ENCODE measurements around the gene FUT2.

FUT2 gene

GRCh38 chr19:48668332-48668731 lies 27.4 kb upstream of the FUT2 start:
- Histone ChIP-seq H3K9me3 (ENCODE audit: insufficient read depth, low read length) (no peaks in the 10 kb centered on the region), H3K4me2 (ENCODE audit: low read depth, low read length, poor library complexity, severe bottlenecking) (no peak overlapping the region), H4K20me1 (ENCODE audit: low read depth, low read length) (no peaks in the 10 kb centered on the region), H2AFZ (ENCODE audit: low read depth, low read length, severe bottlenecking) (no peak overlapping the region), H3K79me2 (ENCODE audit: insufficient read depth, low read length) (no peaks in the 10 kb centered on the region), H3F3A (ENCODE audit: insufficient read depth) (no peaks in the 10 kb centered on the region), H3K27ac (ENCODE audit: low read depth, low read length) (no peak overlapping the region), H3K9ac (ENCODE audit: low read length) (no peak overlapping the region), H3K4me3 (ENCODE audit: insufficient read depth, low read length, poor library complexity, severe bottlenecking) (no peak overlapping the region), H3K36me3 (ENCODE audit: low read length) (no peaks in the 10 kb centered on the region), H3K27me3 (ENCODE audit: low read length) (no peaks in the 10 kb centered on the region), H3K9me2 (replicated peaks; ENCODE audit: insufficient read depth, low read length) (no peaks in the 10 kb centered on the region)
- TF ChIP-seq CTCF (IDR thresholded peaks at IDR 0.05; ENCODE audit: insufficient read depth, low read length, poor library complexity, severe bottlenecking) (no peak), EZH2phosphoT487 (conservative IDR thresholded peaks at IDR 0.05; ENCODE audit: low read length) (no peak)

GRCh38 chr19:48668761-48669160 lies 27.0 kb upstream of the FUT2 start:
- Histone ChIP-seq H3K9me3 (ENCODE audit: insufficient read depth, low read length) (no peaks in the 10 kb centered on the region), H3K9me2 (replicated peaks; ENCODE audit: insufficient read depth, low read length) (no peaks in the 10 kb centered on the region), H3F3A (ENCODE audit: insufficient read depth) (no peaks in the 10 kb centered on the region), H3K27me3 (ENCODE audit: low read length) (no peaks in the 10 kb centered on the region), H3K27ac (ENCODE audit: low read depth, low read length) (no peak overlapping the region), H3K4me3 (ENCODE audit: insufficient read depth, low read length, poor library complexity, severe bottlenecking) (no peak overlapping the region), H3K36me3 (ENCODE audit: low read length) (no peaks in the 10 kb centered on the region), H4K20me1 (ENCODE audit: low read depth, low read length) (no peaks in the 10 kb centered on the region), H3K9ac (ENCODE audit: low read length) (no peak overlapping the region), H3K79me2 (ENCODE audit: insufficient read depth, low read length) (no peaks in the 10 kb centered on the region), H2AFZ (ENCODE audit: low read depth, low read length, severe bottlenecking) (no peak overlapping the region), H3K4me2 (ENCODE audit: low read depth, low read length, poor library complexity, severe bottlenecking) (no peak overlapping the region)
- TF ChIP-seq CTCF (IDR thresholded peaks at IDR 0.05; ENCODE audit: insufficient read depth, low read length, poor library complexity, severe bottlenecking) (no peak), EZH2phosphoT487 (conservative IDR thresholded peaks at IDR 0.05; ENCODE audit: low read length) (no peak)

- Histone ChIP-seq H3K4me2 (ENCODE audit: low read depth, low read length, poor library complexity, severe bottlenecking) (no peak overlapping the region), H2AFZ (ENCODE audit: low read depth, low read length, severe bottlenecking) (no peak overlapping the region), H3F3A (ENCODE audit: insufficient read depth) (no peaks in the 10 kb centered on the region), H3K4me3 (ENCODE audit: insufficient read depth, low read length, poor library complexity, severe bottlenecking) (no peak overlapping the region), H3K79me2 (ENCODE audit: insufficient read depth, low read length) (no peaks in the 10 kb centered on the region), H3K36me3 (ENCODE audit: low read length) (no peaks in the 10 kb centered on the region), H3K9me2 (replicated peaks; ENCODE audit: insufficient read depth, low read length) (no peaks in the 10 kb centered on the region), H3K27me3 (ENCODE audit: low read length) (no peaks in the 10 kb centered on the region), H4K20me1 (ENCODE audit: low read depth, low read length) (no peaks in the 10 kb centered on the region), H3K27ac (ENCODE audit: low read depth, low read length) (no peak overlapping the region), H3K9ac (ENCODE audit: low read length) (no peak overlapping the region), H3K9me3 (ENCODE audit: insufficient read depth, low read length) (no peaks in the 10 kb centered on the region)
- TF ChIP-seq CTCF (IDR thresholded peaks at IDR 0.05; ENCODE audit: insufficient read depth, low read length, poor library complexity, severe bottlenecking) = no peak
- TF ChIP-seq EZH2phosphoT487 (conservative IDR thresholded peaks at IDR 0.05; ENCODE audit: low read length) = no peak
These were observed 25.7 kb upstream of the FUT2 start for GRCh38 chr19:48669903-48670668.
